Measurements from ENCODE around the gene NAV2.

DNA sequence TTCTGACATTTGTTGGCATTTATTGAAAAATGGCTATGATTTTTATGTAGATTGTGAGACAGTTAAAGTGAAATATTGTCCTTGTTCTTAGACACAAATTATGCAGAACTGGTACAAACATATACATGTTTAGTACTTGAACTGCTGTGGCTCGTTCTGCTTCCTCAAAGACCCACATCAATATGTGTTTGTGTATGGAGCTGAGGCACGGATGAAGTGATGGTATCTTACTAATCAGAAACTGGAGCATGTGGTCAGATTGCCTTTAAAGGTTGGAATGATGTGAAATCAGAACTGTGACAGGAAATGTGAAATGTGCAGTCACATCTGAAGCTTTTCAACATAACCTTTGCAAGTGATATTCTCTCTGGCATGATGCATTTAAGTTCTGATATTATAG, 130.4 kb downstream of the NAV2 start:
- TF ChIP-seq, protein P1, sequence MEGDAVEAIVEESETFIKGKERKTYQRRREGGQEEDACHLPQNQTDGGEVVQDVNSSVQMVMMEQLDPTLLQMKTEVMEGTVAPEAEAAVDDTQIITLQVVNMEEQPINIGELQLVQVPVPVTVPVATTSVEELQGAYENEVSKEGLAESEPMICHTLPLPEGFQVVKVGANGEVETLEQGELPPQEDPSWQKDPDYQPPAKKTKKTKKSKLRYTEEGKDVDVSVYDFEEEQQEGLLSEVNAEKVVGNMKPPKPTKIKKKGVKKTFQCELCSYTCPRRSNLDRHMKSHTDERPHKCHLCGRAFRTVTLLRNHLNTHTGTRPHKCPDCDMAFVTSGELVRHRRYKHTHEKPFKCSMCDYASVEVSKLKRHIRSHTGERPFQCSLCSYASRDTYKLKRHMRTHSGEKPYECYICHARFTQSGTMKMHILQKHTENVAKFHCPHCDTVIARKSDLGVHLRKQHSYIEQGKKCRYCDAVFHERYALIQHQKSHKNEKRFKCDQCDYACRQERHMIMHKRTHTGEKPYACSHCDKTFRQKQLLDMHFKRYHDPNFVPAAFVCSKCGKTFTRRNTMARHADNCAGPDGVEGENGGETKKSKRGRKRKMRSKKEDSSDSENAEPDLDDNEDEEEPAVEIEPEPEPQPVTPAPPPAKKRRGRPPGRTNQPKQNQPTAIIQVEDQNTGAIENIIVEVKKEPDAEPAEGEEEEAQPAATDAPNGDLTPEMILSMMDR (IDR thresholded peaks at IDR 0.05), result no peak
- no peak for TF ChIP-seq POLR2A (IDR thresholded peaks at IDR 0.05)

All from testis (tissue), 2 donors.